Kidney (tissue), 14 donors: Measurements from ENCODE around the gene CDH7. TPM values are rescaled to one million over a fixed set of nuclear protein-coding genes. Genes with fewer than 3 reads are reported as not detected.

Experiments
- DNase-seq, 5 donors: peaks; one replicate each; pipeline ENCODE4 v3.0.0-alpha.2; 2013 to 2020
- FAIRE-seq: peaks from 2 replicates; lab custom pipeline; 2012; peaks lifted over from hg19 to GRCh38; lab: Jason Lieb, UNC
- H3K27ac ChIP-seq, 2 donors: one replicate each; pipeline ENCODE4 v1.7.0; 2013; ENCODE audit warnings: low read depth in 2 of 2, low read length in 2 of 2, inconsistent platforms in 1 of 2
- H3K27me3 ChIP-seq: one replicate; pipeline ENCODE4 v1.7.1; 2013; ENCODE audit warnings: low read length, inconsistent platforms; ENCODE audit not compliant: control insufficient read depth, insufficient read depth
- H3K36me3 ChIP-seq, 3 donors: one replicate each; pipeline versions ENCODE4 v1.7.0 to v1.7.1; 2013; ENCODE audit warnings: low read length in 3 of 3, control low read depth in 1 of 3, inconsistent platforms in 1 of 3; ENCODE audit not compliant: insufficient read depth in 3 of 3, control insufficient read depth in 2 of 3
- H3K4me1 ChIP-seq, 3 donors: one replicate each; pipeline versions ENCODE4 v1.7.0 to v1.7.1; 2013; ENCODE audit warnings: low read length in 3 of 3, inconsistent platforms in 1 of 3, low read depth in 1 of 3; ENCODE audit not compliant: control insufficient read depth in 2 of 3, insufficient read depth in 2 of 3
- H3K4me3 ChIP-seq, 3 donors: one replicate each; pipeline versions ENCODE4 v1.7.0 to v1.8.1; 2013; ENCODE audit warnings: low read length in 3 of 3, control low read depth in 1 of 3, inconsistent platforms in 1 of 3
- H3K9ac ChIP-seq, 3 donors: one replicate each; pipeline versions ENCODE4 v1.7.0 to v1.7.1; 2013; ENCODE audit warnings: low read length in 3 of 3, control low read depth in 1 of 3, inconsistent platforms in 1 of 3
- H3K9me3 ChIP-seq, 3 donors: one replicate each; pipeline versions ENCODE4 v1.7.0 to v1.7.1; 2013; ENCODE audit warnings: low read length in 3 of 3, control low read depth in 1 of 3, inconsistent platforms in 1 of 3; ENCODE audit not compliant: control insufficient read depth in 2 of 3, insufficient read depth in 1 of 3
- intact Hi-C: fragments of 100-400 bp; cut with DNase I; formaldehyde crosslinking; loops from one replicate; pipeline ENCODE4 v1.11.1; 2022
- polyA plus RNA-seq: library from polyadenylated mRNA; stranded (reverse); fragments of 350-450 nt; fragmentation: Illumina TruSeq; extraction: RNeasy Lipid Tissue Mini Kit (QIAGEN cat#74804); gene quantifications from one replicate; pipeline ENCODE4 v1.2.3, GENCODE V29; 2014; ENCODE audit warnings: low read depth, low replicate concordance; ENCODE audit not compliant: insufficient read depth
- total RNA-seq: library from RNA; stranded (reverse); fragmentation: NEBNext Ultra II Directional; extraction: Animal tissue kit (Norgen Biotek cat#: 25700); gene quantifications from one replicate; pipeline ENCODE4 v1.2.1, GENCODE V29; 2021
- TF ChIP-seq, protein P1 (sequence below): IDR thresholded peaks from 3 replicates; pipeline ENCODE4 v1.5.1; 2012; ENCODE audit warnings: mild to moderate bottlenecking, moderate library complexity, borderline replicate concordance; ENCODE audit not compliant: insufficient read depth; ENCODE audit errors: extremely low read depth
- donor health status: control.
- donor health status: control.
- donor health status: control.
- donor health status: control.
- donor health status: control.
- donor health status: DM: yes; HTN: yes; CAD: no.
- donor health status: Normal renal cell carcinoma (clear cell type).

CDH7 gene
- total and polyA plus RNA-seq, 2 donors from 2014 or later = not detected

DNA sequence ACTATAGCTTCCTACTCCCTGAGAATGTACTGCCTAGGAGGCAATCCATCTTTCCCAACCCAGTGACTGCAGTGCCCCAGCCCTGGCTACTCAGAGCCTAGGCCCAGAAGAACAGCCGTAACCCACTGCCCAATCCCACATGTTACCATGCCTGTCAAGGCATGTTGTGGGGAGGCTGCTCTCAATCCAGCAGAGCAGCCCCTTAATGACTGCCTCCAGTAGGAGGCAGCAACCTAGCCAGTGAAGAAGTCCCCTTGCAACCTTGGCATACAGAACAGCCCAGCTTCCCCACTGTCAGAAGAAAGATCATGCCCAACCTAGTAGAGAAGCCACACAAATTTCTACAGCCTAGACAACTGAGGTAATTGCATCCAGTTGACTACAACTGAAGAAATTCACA, 44.2 kb upstream of the CDH7 start:
- no peaks in the 10 kb centered on the region for H3K36me3 ChIP-seq
- intact Hi-C loops = no loop called here
- H3K27me3 ChIP-seq = no peaks in the 10 kb centered on the region
- no peaks in the 10 kb centered on the region for H3K4me1 ChIP-seq
- no peaks in the 10 kb centered on the region for H3K9me3 ChIP-seq
- FAIRE-seq (no peak), DNase-seq (no peak)
- no peak overlapping the region for H3K9ac ChIP-seq
- no peak overlapping the region for H3K4me3 ChIP-seq
- TF ChIP-seq, protein P1, sequence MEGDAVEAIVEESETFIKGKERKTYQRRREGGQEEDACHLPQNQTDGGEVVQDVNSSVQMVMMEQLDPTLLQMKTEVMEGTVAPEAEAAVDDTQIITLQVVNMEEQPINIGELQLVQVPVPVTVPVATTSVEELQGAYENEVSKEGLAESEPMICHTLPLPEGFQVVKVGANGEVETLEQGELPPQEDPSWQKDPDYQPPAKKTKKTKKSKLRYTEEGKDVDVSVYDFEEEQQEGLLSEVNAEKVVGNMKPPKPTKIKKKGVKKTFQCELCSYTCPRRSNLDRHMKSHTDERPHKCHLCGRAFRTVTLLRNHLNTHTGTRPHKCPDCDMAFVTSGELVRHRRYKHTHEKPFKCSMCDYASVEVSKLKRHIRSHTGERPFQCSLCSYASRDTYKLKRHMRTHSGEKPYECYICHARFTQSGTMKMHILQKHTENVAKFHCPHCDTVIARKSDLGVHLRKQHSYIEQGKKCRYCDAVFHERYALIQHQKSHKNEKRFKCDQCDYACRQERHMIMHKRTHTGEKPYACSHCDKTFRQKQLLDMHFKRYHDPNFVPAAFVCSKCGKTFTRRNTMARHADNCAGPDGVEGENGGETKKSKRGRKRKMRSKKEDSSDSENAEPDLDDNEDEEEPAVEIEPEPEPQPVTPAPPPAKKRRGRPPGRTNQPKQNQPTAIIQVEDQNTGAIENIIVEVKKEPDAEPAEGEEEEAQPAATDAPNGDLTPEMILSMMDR = no peak
- no peak overlapping the region for H3K27ac ChIP-seq

- Histone ChIP-seq H3K9me3 (no peaks in the 10 kb centered on the region), H3K4me1 (no peaks in the 10 kb centered on the region), H3K4me3 (no peak overlapping the region), H3K27ac (no peak overlapping the region), H3K27me3 (no peaks in the 10 kb centered on the region), H3K9ac (no peak overlapping the region), H3K36me3 (no peaks in the 10 kb centered on the region)
- no peak for DNase-seq
- FAIRE-seq = no peak
- TF ChIP-seq, protein P1 = no peak
- intact Hi-C loops = no loop called here
Observed at GRCh38 chr18:65711493-65711892, 39.3 kb upstream of the CDH7 start.

- no peak overlapping the region for H3K4me3 ChIP-seq
- H3K36me3 ChIP-seq = no peaks in the 10 kb centered on the region
- no peak overlapping the region for H3K9ac ChIP-seq
- H3K9me3 ChIP-seq = no peaks in the 10 kb centered on the region
- FAIRE-seq (no peak), DNase-seq (no peak)
- TF ChIP-seq, protein P1 = no peak
- no peaks in the 10 kb centered on the region for H3K27me3 ChIP-seq
- no peak overlapping the region for H3K27ac ChIP-seq
- intact Hi-C loops = no loop called here
- no peaks in the 10 kb centered on the region for H3K4me1 ChIP-seq
Observed at GRCh38 chr18:65721619-65722018, 29.2 kb upstream of the CDH7 start.
